H1 (cell line): Measurements from ENCODE around the gene ARHGEF6. TPM values are rescaled to one million over a fixed set of nuclear protein-coding genes. Genes with fewer than 3 reads are reported as not detected.

Experiments
- HDAC6 ChIP-seq: IDR thresholded peaks from one replicate; pipeline ENCODE4 v1.7.1; 2012; ENCODE audit warnings: low read depth, mild to moderate bottlenecking, inconsistent platforms, low read length, moderate library complexity
- JUND ChIP-seq: IDR thresholded peaks from 2 replicates; pipeline ENCODE4 v1.6.1; 2011; ENCODE audit warnings: mild to moderate bottlenecking, improper control_type of control experiment, low read length
- MAFK ChIP-seq: IDR thresholded peaks from 2 replicates; pipeline ENCODE4 v1.6.1; 2012; ENCODE audit warnings: low read depth, mild to moderate bottlenecking, improper control_type of control experiment, low read length
- NANOG ChIP-seq: IDR thresholded peaks from 2 replicates; pipeline ENCODE4 v1.6.1; 2011; ENCODE audit warnings: low read length, low read depth, mild to moderate bottlenecking, inconsistent platforms; ENCODE audit not compliant: insufficient read depth, poor library complexity, severe bottlenecking
- POU5F1 ChIP-seq: IDR thresholded peaks from 2 replicates; pipeline ENCODE4 v1.6.1; 2011; ENCODE audit warnings: low read depth, mild to moderate bottlenecking, low read length, moderate library complexity
- RBBP5 ChIP-seq: IDR thresholded peaks from 2 replicates; pipeline ENCODE4 v1.7.1; 2012; ENCODE audit warnings: low read depth, mild to moderate bottlenecking, inconsistent platforms, low read length, moderate library complexity, borderline replicate concordance
- TEAD4 ChIP-seq: IDR thresholded peaks from 2 replicates; pipeline ENCODE4 v1.6.1; 2012; ENCODE audit warnings: low read depth, low read length, inconsistent platforms, mixed read lengths
- ZNF274 ChIP-seq: IDR thresholded peaks from 2 replicates; pipeline ENCODE4 v1.7.0; 2012; ENCODE audit warnings: low read length, borderline replicate concordance; ENCODE audit errors: extremely low read depth
- polyA plus RNA-seq, 7 experiments: library from polyadenylated mRNA; depleted of rRNA in 3 of 7; stranded (reverse) in 5 of 7; unstranded in 2 of 7; fragments of >200 nt in 5 of 7; fragments of 200-250 nt in 2 of 7; gene quantifications; 1 replicate in 5 of 7; 2 replicates in 1 of 7; 4 replicates in 1 of 7; pipeline versions ENCODE4 v1.2.1 to v1.2.3, GENCODE V29; 2011 to 2013; ENCODE audit warnings: missing spikeins in 2 of 7, mixed read lengths in 2 of 7
- total RNA-seq: library from RNA; stranded (reverse); fragmentation: NEBNext Ultra II Directional; extraction: Animal tissue kit (Norgen Biotek cat#: 25700); gene quantifications from 2 replicates; pipeline ENCODE4 v1.2.1, GENCODE V29; 2021

Gene ARHGEF6
- total and polyA plus RNA-seq, 2 of the 8 experiments (the other 6 are each of a cell fraction or from before 2014, with no cell fraction given): 3.6 to 3.7 TPM

DNA sequence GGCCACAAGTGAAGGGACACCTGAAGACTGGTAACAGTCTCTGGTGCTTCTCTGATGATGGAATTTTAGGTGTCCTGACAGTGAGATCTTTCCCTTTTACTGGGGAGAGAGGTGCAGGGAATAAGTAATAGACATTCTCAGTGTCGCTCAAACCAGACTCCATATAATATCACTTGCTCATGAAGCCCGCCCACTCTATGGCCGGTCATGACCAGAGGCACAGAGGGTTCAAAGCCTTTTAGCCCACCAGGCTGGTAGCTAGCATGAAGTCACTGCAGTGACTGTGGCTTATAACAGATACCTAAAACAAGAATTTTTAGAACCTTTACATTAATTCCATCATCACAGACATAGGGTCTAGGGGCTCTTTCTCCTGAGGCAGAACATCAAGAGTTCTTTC, 129.9 kb downstream of the ARHGEF6 start (continued):
- TF ChIP-seq NANOG (no peak), RBBP5 (no peak), TEAD4 (no peak), HDAC6 (no peak), MAFK (no peak), JUND (no peak), POU5F1 (no peak), ZNF274 (no peak)
